Fibroblast of lung (primary cell): ENCODE results near the gene HMG20B.

Experiments used
- EZH2 ChIP-seq: IDR thresholded peaks from 2 replicates; pipeline ENCODE4 v1.5.1; 2012; ENCODE audit warnings: low read length, control low read depth, mild to moderate bottlenecking; ENCODE audit errors: missing control alignments
- TF ChIP-seq, protein P1 (sequence below), 2 donors: IDR thresholded peaks in 1 of 2; conservative IDR thresholded peaks in 1 of 2; 1 replicate in 1 of 2; 2 replicates in 1 of 2; pipeline ENCODE4 v1.5.1; 2011 to 2012; ENCODE audit warnings: low read length in 2 of 2, control low read depth in 1 of 2, inconsistent platforms in 1 of 2, low read depth in 1 of 2, mild to moderate bottlenecking in 1 of 2

DNA sequence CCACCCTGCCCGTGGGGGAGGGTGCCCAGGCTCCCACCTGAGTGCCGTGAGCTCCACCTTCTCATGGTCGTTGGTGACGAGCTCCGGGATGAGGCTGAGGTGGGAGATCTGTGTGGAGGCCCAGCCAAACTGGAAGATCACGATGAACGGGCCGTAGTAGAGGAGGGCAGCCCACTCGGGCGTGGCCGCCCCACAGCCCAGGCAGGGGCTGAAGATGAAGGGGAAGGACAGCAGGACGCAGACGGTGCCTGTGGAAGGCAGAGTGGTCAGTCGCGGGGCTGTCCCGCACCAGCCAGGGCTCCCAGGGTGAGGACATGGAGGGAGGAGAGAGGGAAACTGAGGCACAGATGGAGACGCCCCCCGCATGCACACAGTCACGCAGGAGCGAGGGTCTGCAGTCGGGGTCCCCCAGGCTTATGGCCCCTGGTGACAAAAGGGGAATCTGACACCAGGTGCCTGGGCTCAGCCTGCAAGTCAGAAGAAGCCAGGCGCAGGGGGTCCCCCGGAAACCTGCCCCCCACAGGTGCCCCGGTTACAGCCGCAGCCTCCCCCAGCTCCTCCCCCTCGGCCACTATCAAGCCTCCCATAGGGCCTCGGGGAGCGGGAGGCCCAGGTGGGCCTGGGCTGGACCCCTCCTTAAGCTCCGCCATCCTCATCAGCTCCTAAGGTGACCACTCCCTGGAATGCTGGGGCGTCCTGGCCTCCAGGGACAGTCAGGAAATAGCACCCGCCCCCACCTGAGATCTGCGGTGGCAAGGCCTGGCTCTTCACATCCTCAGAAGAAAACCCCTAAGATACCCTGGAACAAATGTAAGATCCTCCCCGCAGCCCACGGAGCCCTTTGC, 21.6 kb upstream of the HMG20B start:
- TF ChIP-seq, protein P1, sequence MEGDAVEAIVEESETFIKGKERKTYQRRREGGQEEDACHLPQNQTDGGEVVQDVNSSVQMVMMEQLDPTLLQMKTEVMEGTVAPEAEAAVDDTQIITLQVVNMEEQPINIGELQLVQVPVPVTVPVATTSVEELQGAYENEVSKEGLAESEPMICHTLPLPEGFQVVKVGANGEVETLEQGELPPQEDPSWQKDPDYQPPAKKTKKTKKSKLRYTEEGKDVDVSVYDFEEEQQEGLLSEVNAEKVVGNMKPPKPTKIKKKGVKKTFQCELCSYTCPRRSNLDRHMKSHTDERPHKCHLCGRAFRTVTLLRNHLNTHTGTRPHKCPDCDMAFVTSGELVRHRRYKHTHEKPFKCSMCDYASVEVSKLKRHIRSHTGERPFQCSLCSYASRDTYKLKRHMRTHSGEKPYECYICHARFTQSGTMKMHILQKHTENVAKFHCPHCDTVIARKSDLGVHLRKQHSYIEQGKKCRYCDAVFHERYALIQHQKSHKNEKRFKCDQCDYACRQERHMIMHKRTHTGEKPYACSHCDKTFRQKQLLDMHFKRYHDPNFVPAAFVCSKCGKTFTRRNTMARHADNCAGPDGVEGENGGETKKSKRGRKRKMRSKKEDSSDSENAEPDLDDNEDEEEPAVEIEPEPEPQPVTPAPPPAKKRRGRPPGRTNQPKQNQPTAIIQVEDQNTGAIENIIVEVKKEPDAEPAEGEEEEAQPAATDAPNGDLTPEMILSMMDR (conservative IDR thresholded peaks at IDR 0.05 in 1 of 2, IDR thresholded peaks at IDR 0.05 in 1 of 2; ENCODE audit: low read depth in 1 of 2, low read length in 2 of 2): no peak
- TF ChIP-seq EZH2: no peak
